Activated CD4-positive, alpha-beta T cell treated with anti-CD3 and anti-CD28 coated beads, Interleukin-2, amount 50 U/mL, for 16 hours (primary cell): Measurements from ENCODE around the gene SNED1.
"Not testable (repeated sequence)": the region's sequence is repeated elsewhere in the genome, so short reads cannot be mapped to it uniquely, and the experiment has no call there.

Experiments
- DNase-seq: peaks from one replicate; pipeline ENCODE4 v3.0.0-alpha.2; 2020

SNED1 gene

DNA sequence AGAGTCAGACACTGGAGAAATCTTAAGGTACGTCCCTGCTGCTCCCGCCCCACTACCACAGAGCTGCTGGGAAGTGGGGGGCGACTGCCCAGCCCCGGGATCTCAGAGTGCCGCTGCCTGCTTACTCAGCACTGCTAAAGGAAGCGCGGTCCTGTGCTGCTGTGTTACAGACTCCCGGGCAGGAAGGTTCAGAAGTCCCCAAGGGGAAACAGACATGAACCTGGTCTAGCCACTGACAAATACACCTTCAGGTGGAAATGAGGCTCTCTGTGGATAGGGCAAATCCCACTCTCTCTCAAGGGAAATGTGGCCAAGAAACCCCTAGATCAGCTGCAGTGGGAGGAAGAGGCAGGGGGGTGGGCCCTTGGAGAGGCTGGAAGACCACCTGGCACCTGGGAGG is 90.0 kb downstream of the SNED1 start:
- DNase-seq: no peak

DNA sequence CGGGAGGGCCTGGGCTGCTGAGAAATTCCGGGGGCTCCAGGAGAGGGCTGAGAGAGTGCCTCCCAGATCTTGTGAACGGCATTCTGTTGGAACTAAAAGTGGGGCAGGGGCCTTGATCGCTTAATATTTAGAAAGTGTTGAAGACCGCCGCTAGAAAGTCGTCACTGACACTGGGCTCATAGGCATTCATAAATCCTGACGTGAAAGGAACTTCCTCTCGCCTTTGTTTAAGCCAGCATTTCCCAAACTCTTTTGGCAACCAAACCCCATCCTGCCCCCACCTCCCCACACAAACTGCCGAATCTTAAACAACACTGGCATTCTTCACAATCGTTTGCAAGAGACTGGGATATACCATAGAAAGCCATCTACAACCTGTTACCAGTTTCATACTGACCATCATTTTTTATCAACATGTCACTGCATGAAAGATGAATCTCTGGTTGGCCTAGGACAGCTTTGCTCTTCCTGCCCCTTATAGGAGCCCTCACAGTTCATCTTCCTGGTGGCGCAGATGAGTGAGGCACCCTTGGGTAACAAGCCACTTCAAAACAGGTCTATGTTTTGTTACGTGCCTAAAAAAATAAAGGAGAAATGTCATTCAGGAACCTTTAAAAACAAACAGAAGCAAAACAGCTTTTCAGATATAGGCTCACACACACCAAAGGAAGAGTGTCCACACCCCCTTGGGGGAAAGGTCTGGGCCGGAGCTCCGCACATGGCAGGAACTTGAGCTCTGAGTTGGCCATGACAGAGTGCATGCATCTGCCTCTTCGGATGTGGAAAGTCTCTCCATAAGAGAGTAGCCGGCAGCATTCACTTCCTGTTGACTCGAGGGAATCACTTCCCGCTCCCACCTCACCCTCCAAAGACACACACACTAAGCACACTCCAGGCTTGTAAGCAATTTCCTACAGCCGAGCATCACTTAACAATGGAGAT is 90.6 kb downstream of the SNED1 start:
- no peak for DNase-seq

DNA sequence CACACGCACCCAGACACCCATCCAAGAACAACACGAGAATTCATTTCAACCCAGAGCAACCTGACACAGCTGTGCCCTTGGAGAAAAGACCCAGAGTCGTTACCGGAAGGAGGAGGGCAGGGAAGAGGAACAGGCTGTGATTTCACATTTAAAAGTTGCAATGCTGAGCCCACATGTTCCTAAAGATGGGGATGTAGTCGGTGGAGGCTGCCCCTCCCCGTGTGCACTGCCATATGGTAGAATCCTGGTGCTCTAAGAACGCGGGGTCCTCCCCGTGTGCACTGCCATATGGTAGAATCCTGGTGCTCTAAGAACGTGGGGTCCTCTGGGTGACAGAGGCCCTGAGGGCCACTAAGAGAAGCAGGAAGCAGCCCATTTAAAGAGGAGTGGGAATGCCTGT is 92.8 kb downstream of the SNED1 start:
- DNase-seq: no peak

GRCh38 chr2:241091734-241092445 is 93.5 kb downstream of the SNED1 start:
- DNase-seq: no peak

- DNase-seq: no peak
These were observed 94.3 kb downstream of the SNED1 start for GRCh38 chr2:241092677-241093076.

DNA sequence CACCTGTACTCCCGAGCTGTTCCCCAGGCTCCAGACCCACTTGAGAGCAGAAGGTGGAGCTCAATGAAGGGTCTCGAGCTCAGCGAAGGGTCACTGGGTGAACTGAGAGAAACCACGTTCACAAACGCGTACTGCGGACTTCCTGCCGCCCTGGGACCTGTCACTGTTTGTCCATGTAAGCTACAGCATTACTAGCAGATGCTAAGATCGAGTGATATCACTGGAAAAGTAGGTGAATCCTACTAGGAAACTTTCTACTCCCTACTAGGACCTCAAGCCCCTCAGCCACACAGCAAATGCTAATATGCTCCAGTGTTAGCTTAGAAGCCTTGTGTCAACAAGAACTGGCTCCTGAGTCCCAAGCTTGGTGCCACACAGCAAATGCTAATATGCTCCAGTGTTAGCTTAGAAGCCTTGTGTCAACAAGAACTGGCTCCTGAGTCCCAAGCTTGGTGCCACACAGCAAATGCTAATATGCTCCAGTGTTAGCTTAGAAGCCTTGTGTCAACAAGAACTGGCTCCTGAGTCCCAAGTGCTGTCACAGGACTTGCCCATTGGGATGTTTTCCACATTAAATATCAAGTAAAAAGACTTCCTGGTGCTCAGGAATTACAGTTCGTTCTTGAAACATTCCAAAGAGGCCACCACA is 94.8 kb downstream of the SNED1 start:
- DNase-seq: not testable (repeated sequence)

GRCh38 chr2:241094172-241094571 is 95.8 kb downstream of the SNED1 start:
- DNase-seq: no peak

GRCh38 chr2:241094924-241095420 is 96.6 kb downstream of the SNED1 start:
- DNase-seq: no peak

GRCh38 chr2:241095594-241096290 is 97.3 kb downstream of the SNED1 start:
- peak; percentile 41 for DNase-seq

GRCh38 chr2:241096979-241097378 is 98.6 kb downstream of the SNED1 start:
- DNase-seq: peak; percentile 55

DNA sequence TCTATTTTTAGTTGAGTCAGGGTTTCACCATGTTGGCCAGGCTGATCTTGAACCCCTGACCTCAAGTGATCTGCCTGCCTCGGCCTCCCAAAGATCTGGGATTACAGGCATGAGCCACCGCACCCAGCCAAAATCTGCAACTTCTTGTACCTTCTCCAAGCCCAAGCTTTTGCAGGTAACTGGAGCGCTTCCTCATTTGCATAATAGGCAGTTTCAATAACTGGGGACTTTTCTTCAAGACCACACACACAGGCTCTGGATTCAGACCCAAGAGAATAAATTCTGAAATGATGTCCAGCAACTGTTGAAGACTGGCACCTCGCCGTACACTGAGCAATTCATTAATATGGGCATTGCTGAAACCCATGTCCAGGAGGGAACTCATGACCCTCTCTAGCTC is 100.8 kb downstream of the SNED1 start:
- DNase-seq: no peak

DNA sequence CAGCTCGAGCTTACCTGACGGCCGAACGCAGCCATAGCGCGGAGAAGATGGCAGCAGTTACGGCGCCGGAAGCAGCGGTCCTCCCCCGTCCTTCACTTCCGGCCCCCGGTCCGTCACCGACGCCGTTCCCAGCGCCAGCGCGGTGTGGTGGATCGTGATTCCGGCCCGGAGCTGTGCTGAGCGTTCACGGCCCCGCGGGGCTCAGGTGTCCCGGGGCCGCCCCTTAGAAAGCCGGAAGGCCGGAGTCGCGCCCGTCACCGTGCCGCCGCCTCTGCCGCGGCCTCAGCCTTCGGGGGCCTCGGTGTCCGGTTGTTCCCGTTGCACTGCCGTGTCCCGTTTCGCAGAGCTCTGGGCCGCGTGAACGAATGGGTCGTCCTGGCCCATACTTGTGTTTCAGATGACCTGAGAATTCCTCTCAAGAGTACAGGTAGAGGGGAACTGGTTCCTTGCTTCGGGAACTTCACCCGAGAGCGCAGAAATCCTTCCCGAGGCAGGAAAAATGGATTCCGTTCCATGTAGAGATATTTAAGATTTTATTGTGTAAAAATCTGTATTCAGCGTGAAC is 103.9 kb downstream of the SNED1 start, which contains the start of gene MTERF4:
Gene MTERF4, minus strand, starts transcription at position 49 of the 565 bp plus-strand sequence. Its CDS starts 14 bp downstream, at position 35.
- peak; percentile 91 for DNase-seq

DNA sequence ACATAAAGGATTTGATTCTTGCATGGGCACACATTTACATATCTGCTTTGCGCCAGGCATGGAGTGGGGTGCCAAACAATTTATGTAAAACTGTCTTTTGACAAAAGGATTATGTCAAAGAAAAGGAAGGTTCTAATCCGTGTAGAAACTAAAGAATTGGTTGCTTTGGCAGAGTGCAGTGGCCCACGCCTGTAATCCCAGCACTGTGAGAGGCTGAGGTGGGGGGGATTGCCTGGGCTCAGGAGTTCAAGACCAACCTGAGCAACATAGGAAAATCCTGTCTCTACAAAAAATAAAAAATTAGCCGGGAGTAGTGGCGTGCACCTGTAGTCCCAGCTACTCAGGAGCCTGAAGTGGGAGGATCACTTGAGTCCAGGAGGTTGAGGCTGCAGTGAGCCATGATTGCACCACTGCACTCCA is 104.8 kb downstream of the SNED1 start:
- no peak for DNase-seq

DNA sequence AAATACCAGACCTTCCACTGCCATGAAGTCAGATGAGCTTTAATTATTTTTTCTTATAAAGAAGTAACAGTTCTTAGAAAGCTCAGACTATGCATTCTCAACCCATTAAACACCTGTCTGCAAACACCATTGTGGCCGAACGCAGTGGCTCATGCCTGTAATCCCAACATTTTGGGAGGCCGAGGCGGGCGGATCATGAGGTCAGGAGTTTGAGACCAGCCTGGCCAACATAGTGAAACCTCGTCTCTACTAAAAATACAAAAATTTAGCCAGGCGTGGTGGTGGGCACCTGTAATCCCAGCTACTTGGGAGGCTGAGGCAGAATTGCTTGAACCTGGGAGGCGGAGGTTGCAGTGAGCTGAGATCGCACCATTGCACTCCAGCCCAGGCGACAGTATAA is 106.2 kb downstream of the SNED1 start:
- not testable (repeated sequence) for DNase-seq

DNA sequence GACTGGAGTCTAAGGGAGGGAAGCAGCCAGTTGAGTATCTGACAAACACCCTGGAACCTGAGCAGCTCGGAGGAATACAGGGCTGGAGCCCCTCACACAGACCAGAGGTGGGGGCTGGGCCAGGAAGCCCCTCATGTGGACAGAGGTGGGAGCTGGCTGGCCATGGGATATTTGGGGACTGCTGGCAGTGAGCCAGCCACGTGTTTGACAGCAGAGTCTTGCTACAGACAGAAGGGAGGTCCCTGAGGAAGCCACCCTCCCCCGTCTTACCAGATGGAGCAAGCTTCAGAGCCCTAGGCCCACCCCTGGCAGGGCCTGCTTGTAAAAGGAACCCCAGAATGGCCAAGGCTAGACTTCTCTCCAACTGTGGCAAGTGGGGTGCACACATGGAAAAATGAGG is 107.2 kb downstream of the SNED1 start:
- DNase-seq: no peak

- no peak for DNase-seq
These were observed 108.8 kb downstream of the SNED1 start for GRCh38 chr2:241107031-241107783.

GRCh38 chr2:241108271-241109209 is 110.1 kb downstream of the SNED1 start:
- DNase-seq: peak; percentile 24

DNA sequence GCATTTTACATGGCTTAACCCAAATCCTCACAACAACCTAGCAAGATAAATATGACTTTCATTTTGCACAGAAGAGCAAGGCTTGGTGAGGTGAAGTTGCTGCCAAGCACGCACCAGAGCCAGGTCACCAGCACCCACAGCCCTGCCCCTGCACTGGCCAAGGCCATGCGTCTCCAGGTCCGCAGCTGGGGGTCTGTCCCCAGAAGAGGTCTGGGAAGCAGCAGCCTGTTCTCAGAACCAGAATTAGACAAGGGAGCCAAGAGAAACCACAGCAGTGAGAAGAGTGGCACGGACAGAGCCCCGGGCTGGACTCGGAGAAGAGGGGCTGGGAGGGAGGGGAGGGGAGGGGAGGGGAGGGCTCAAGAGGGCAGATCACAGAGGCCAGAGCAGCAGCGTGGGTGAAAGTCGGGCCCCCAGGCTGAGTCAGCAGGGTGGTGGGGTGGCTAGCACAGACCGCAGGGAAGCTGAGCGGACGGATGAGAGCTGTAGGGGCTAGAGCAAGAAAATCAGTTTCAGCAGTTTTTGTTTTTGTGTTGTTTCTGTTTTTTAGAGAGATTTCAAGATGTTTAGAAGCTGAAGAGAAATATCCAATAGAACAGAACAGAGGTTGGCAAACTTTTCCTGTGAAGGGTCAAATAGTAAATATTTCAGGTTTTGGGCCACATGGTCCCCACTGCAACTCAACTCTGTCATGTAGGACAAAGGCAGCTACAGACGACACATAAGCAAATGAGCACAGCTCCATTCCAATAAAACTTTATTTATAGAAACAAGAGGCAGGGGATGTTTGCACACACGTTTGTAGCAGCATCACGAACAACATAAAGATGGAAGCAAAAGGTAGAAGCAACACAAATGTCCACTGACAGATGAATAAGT is 111.0 kb downstream of the SNED1 start:
- no peak for DNase-seq

- no peak for DNase-seq
These were observed 111.7 kb downstream of the SNED1 start for GRCh38 chr2:241110089-241110606.
